WTC11 (cell line): ENCODE data around the gene CGN. TPM values are rescaled to one million over a fixed set of nuclear protein-coding genes. Genes with fewer than 3 reads are reported as not detected.
"Not testable (repeated sequence)": the region's sequence is repeated elsewhere in the genome, so short reads cannot be mapped to it uniquely, and the experiment has no call there.

ENCODE experiments used
- ATAC-seq: fragments of 200-7000 bp; cut with Tn5 transposase; 2 replicates; pipeline ENCODE4 v1.10.0; 2021; ENCODE audit warnings: mild to moderate bottlenecking, moderate library complexity
- CTCF ChIA-PET: fragments of 300-600 bp; sonication (Branson Sonifier 250); formaldehyde crosslinking; loops from one replicate; lab custom pipeline; 2021; ENCODE audit warnings: antibody characterized with exemption; lab: Charles Lee
- POLR2A ChIA-PET: fragments of 350-600 bp; sonication (Branson Sonifier 250); formaldehyde crosslinking; loops from one replicate; lab custom pipeline; 2021; ENCODE audit warnings: antibody characterized with exemption; lab: Charles Lee
- DNase-seq: peaks from one replicate; pipeline ENCODE4 v3.0.0; 2021; ENCODE audit warnings: low spot score
- H3K27ac Mint-ChIP-seq: 2 replicates; pipeline ENCODE4 v1.8.0; 2021; ENCODE audit warnings: mixed read lengths
- H3K27me3 Mint-ChIP-seq: 2 replicates; pipeline ENCODE4 v1.8.0; 2021; ENCODE audit warnings: low read depth, mild to moderate bottlenecking, moderate library complexity, mixed read lengths
- H3K36me3 Mint-ChIP-seq: 2 replicates; pipeline ENCODE4 v1.8.0; 2021; ENCODE audit warnings: mixed read lengths
- H3K4me1 Mint-ChIP-seq: 2 replicates; pipeline ENCODE4 v1.8.0; 2022; ENCODE audit warnings: mixed read lengths
- H3K4me3 Mint-ChIP-seq: 2 replicates; pipeline ENCODE4 v1.8.0; 2021; ENCODE audit warnings: mild to moderate bottlenecking, moderate library complexity, mixed read lengths
- H3K9me3 Mint-ChIP-seq: 2 replicates; pipeline ENCODE4 v1.8.0; 2021; ENCODE audit warnings: mixed read lengths
- FOXK1 ChIP-seq: sonication (generic); formaldehyde crosslinking; IDR thresholded peaks from 2 replicates; pipeline ENCODE4 v1.8.0; 2022; ENCODE audit warnings: mild to moderate bottlenecking, moderate library complexity, missing genetic modification reagents
- GTF2I ChIP-seq: fragments of 250-450 bp; sonication (Bioruptor Pico); conservative IDR thresholded peaks from 2 replicates; pipeline ENCODE4 v1.4.0; 2021; ENCODE audit warnings: mild to moderate bottlenecking
- KAT7 ChIP-seq: sonication (generic); formaldehyde crosslinking; IDR thresholded peaks from 2 replicates; pipeline ENCODE4 v1.8.1; 2023; ENCODE audit warnings: missing genetic modification reagents, mild to moderate bottlenecking, borderline replicate concordance
- NFATC4 ChIP-seq: fragments of 250-450 bp; sonication (Bioruptor Pico); IDR thresholded peaks from 2 replicates; pipeline ENCODE4 v1.9.0; 2021; ENCODE audit warnings: mild to moderate bottlenecking
- STAT6 ChIP-seq: sonication (generic); formaldehyde crosslinking; conservative IDR thresholded peaks from 2 replicates; pipeline ENCODE4 v1.8.1; 2023; ENCODE audit warnings: mild to moderate bottlenecking, low read depth, missing genetic modification reagents, moderate library complexity
- TCF7 ChIP-seq: sonication (generic); formaldehyde crosslinking; IDR thresholded peaks from 2 replicates; pipeline ENCODE4 v1.8.0; 2022; ENCODE audit warnings: mild to moderate bottlenecking, low read depth, missing genetic modification reagents, moderate library complexity
- TEAD1 ChIP-seq: sonication (generic); formaldehyde crosslinking; IDR thresholded peaks from 2 replicates; pipeline ENCODE4 v1.8.0; 2022; ENCODE audit warnings: mild to moderate bottlenecking, missing genetic modification reagents
- ZBTB21 ChIP-seq: sonication (generic); formaldehyde crosslinking; IDR thresholded peaks from 2 replicates; pipeline ENCODE4 v1.8.1; 2023; ENCODE audit warnings: mild to moderate bottlenecking, missing genetic modification reagents, borderline replicate concordance
- ZNF263 ChIP-seq: sonication (generic); formaldehyde crosslinking; IDR thresholded peaks from 2 replicates; pipeline ENCODE4 v1.8.1; 2022; ENCODE audit warnings: low read depth, mild to moderate bottlenecking, moderate library complexity, missing genetic modification reagents
- ZNF396 ChIP-seq: fragments of 250-450 bp; sonication (Bioruptor Pico); IDR thresholded peaks from 2 replicates; pipeline ENCODE4 v1.8.0; 2021; ENCODE audit warnings: mild to moderate bottlenecking, moderate library complexity, borderline replicate concordance
- ZNF416 ChIP-seq: fragments of 250-450 bp; sonication (Bioruptor Pico); IDR thresholded peaks from 2 replicates; pipeline ENCODE4 v1.9.0; 2021; ENCODE audit warnings: mild to moderate bottlenecking, inconsistent platforms
- ZSCAN18 ChIP-seq: fragments of 250-450 bp; sonication (Bioruptor Pico); IDR thresholded peaks from 2 replicates; pipeline ENCODE4 v2.1.2; 2022; ENCODE audit warnings: mild to moderate bottlenecking, moderate library complexity
- total RNA-seq: library from RNA; stranded (reverse); gene quantifications from 3 replicates; pipeline ENCODE4 v1.2.3, GENCODE V29; 2021
- TF ChIP-seq, protein P1 (sequence below): sonication (generic); formaldehyde crosslinking; IDR thresholded peaks from 2 replicates; pipeline ENCODE4 v1.8.1; 2022; ENCODE audit warnings: low read depth, mild to moderate bottlenecking, moderate library complexity, missing genetic modification reagents, borderline replicate concordance
- TF ChIP-seq, protein P2 (sequence below): fragments of 250-450 bp; sonication (Bioruptor Pico); IDR thresholded peaks from 2 replicates; pipeline ENCODE4 v1.8.0; 2021; ENCODE audit warnings: mild to moderate bottlenecking

Gene CGN
- total RNA-seq, 1 experiment from 2014 or later: 68.7 TPM

- H3K36me3 Mint-ChIP-seq: peaks cover 46% of the 10 kb centered on the region
- ATAC-seq: no peak
- DNase-seq: no peak
- H3K9me3 Mint-ChIP-seq: no peaks in the 10 kb centered on the region
- TF ChIP-seq ZNF416 (no peak), STAT6 (CRISPR knock-in tag) (no peak), NFATC4 (CRISPR knock-in tag) (no peak), FOXK1 (no peak), ZNF396 (CRISPR knock-in tag) (no peak), TCF7 (CRISPR knock-in tag) (no peak), ZBTB21 (CRISPR knock-in tag) (no peak), TEAD1 (CRISPR knock-in tag) (no peak), KAT7 (CRISPR knock-in tag) (no peak)
- TF ChIP-seq, protein P1, sequence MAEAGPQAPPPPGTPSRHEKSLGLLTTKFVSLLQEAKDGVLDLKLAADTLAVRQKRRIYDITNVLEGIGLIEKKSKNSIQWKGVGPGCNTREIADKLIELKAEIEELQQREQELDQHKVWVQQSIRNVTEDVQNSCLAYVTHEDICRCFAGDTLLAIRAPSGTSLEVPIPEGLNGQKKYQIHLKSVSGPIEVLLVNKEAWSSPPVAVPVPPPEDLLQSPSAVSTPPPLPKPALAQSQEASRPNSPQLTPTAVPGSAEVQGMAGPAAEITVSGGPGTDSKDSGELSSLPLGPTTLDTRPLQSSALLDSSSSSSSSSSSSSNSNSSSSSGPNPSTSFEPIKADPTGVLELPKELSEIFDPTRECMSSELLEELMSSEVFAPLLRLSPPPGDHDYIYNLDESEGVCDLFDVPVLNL (CRISPR knock-in tag): no peak
- TF ChIP-seq, protein P2, sequence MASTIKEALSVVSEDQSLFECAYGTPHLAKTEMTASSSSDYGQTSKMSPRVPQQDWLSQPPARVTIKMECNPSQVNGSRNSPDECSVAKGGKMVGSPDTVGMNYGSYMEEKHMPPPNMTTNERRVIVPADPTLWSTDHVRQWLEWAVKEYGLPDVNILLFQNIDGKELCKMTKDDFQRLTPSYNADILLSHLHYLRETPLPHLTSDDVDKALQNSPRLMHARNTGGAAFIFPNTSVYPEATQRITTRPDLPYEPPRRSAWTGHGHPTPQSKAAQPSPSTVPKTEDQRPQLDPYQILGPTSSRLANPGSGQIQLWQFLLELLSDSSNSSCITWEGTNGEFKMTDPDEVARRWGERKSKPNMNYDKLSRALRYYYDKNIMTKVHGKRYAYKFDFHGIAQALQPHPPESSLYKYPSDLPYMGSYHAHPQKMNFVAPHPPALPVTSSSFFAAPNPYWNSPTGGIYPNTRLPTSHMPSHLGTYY (CRISPR knock-in tag): no peak
- TF ChIP-seq, all 79 proteins: peak for 0
- no peaks in the 10 kb centered on the region for H3K27me3 Mint-ChIP-seq
- H3K4me1 Mint-ChIP-seq: peaks cover 22% of the 10 kb centered on the region
- ChIA-PET POLR2A (interaction anchor here (0.8 kb wide), 1 partner anchor 9 kb away, joined by 5 read pairs; the partner anchor contains the start of gene CGN), CTCF (interaction anchor here (1.0 to 1.2 kb wide), 3 partner anchors 8 to 45 kb away, joined by 3 to 5 read pairs (median 4); partner anchors contain the start of gene CGN)
- no peak overlapping the region for H3K27ac Mint-ChIP-seq
- no peak overlapping the region for H3K4me3 Mint-ChIP-seq
Measured at GRCh38 chr1:151519667-151520066, 8.5 kb downstream of the CGN start.

DNA sequence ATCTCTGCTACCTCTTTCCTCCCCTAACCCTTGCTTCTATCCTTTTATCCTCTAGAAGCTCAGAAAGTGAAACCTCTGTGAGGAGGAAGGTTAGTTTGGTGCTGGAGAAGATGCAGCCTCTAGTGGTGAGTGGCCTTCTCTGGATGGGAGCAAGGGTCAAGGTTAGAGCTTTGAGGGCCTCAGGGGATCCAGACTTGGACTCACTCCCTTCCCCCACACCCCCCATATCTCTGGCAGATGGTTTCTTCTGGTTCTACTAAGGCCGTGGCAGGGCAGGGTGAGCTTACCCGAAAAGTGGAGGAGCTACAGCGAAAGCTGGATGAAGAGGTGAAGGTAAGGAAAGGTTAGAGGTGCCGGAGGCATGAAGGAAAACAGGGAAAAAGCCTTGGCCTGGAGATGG lies 9.2 kb downstream of the CGN start:
- ChIA-PET CTCF (interaction anchor here (0.7 to 1.5 kb wide), 6 partner anchors 9 to 76 kb away, joined by 3 to 5 read pairs (median 4); partner anchors contain the start of gene CGN), POLR2A (interaction anchor here (0.8 kb wide), 1 partner anchor 9 kb away, joined by 5 read pairs; the partner anchor contains the start of gene CGN)
- Mint-ChIP-seq H3K27me3 (no peaks in the 10 kb centered on the region), H3K4me1 (peaks cover 18% of the 10 kb centered on the region), H3K27ac (peak overlapping the region; percentile 48; the same call in 1 of the 2 replicates), H3K9me3 (no peaks in the 10 kb centered on the region), H3K36me3 (peaks cover 52% of the 10 kb centered on the region), H3K4me3 (no peak overlapping the region)
- ATAC-seq: no peak
- TF ChIP-seq GTF2I (CRISPR knock-in tag) (no peak), ZNF263 (CRISPR knock-in tag) (no peak), ZSCAN18 (CRISPR knock-in tag) (no peak)
- no peak for DNase-seq

- not testable (repeated sequence) for H3K27me3 Mint-ChIP-seq, H3K27ac Mint-ChIP-seq, ATAC-seq, H3K9me3 Mint-ChIP-seq, DNase-seq, H3K4me3 Mint-ChIP-seq
- H3K36me3 Mint-ChIP-seq: peaks cover 66% of the 10 kb centered on the region
- ChIA-PET POLR2A (interaction anchor here (0.6 kb wide), 1 partner anchor 107 kb away, joined by 6 read pairs; no protein-coding TSS in a partner anchor), CTCF (interaction anchor here (0.6 to 1.8 kb wide), 2 partner anchors 64 to 78 kb away, joined by 4 to 5 read pairs; no protein-coding TSS in a partner anchor)
- H3K4me1 Mint-ChIP-seq: peaks cover 13% of the 10 kb centered on the region
Measured at GRCh38 chr1:151522427-151522826, 11.2 kb downstream of the CGN start.
